ENCODE measurements around the gene HLA-DMB.

The HLA-DMB gene

DNA sequence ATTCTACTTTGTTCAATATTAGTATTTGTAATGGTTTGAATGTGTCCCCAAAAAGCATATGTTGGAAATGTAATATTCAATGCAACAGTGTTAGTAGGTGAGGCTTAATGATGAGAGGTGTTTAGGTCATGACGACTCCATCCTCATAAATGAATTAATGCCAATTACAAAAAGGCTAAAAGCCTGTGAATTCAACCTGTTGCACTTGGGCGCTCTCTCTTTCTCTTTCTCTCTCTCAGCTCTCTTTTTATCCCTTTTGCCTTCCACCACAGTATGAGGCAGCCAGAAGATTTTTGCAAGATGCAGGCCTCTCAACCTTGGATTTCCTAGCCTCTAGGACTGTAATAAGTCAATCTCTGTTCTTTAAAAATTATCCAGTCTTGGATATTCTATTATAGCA is 52.3 kb downstream of the HLA-DMB start:
- no peaks in the 10 kb centered on the region for H3K9me3 ChIP-seq (ENCODE audit: low read length)
- peaks cover 21% of the 10 kb centered on the region for H3K4me1 ChIP-seq (ENCODE audit: insufficient read depth, low read length)
- H3K36me3 ChIP-seq (ENCODE audit: insufficient read depth, low read length) = no peaks in the 10 kb centered on the region
- H3K4me3 ChIP-seq (ENCODE audit: low read depth in 1 of 2, low read length in 2 of 2) = no peak overlapping the region
- no peak overlapping the region for H3K27ac ChIP-seq (ENCODE audit: low read depth, low read length)
- H3K27me3 ChIP-seq (ENCODE audit: control insufficient read depth in 1 of 2, insufficient read depth in 2 of 2, low read length in 2 of 2) = no peaks in the 10 kb centered on the region
- no peak overlapping the region for H3K9ac ChIP-seq (ENCODE audit: low read length)

DNA sequence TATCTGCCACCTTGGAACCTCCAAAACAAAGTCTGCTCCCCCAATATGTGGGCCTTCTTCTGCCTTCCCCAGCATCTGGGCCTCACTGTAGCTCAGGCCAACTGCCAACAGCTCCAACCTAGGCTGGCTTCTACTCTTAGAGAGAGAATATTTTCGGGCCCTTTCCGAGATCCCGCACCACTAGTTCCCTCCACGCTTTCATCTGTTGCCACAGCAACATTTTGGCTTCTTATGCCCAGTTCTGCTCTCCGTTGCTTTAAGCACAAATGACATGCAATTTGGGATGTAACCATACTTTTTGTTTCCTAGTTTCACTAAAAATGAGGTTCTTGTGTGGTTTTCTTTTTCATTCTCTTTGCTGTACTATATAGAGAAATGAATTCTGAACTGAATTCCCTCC is 53.2 kb downstream of the HLA-DMB start:
- no peak overlapping the region for H3K4me3 ChIP-seq (ENCODE audit: low read depth in 1 of 2, low read length in 2 of 2)
- H3K9ac ChIP-seq (ENCODE audit: low read length) = no peak overlapping the region
- H3K36me3 ChIP-seq (ENCODE audit: insufficient read depth, low read length) = no peaks in the 10 kb centered on the region
- peaks cover 21% of the 10 kb centered on the region for H3K4me1 ChIP-seq (ENCODE audit: insufficient read depth, low read length)
- no peak overlapping the region for H3K27ac ChIP-seq (ENCODE audit: low read depth, low read length)
- no peaks in the 10 kb centered on the region for H3K9me3 ChIP-seq (ENCODE audit: low read length)
- no peaks in the 10 kb centered on the region for H3K27me3 ChIP-seq (ENCODE audit: control insufficient read depth in 1 of 2, insufficient read depth in 2 of 2, low read length in 2 of 2)

DNA sequence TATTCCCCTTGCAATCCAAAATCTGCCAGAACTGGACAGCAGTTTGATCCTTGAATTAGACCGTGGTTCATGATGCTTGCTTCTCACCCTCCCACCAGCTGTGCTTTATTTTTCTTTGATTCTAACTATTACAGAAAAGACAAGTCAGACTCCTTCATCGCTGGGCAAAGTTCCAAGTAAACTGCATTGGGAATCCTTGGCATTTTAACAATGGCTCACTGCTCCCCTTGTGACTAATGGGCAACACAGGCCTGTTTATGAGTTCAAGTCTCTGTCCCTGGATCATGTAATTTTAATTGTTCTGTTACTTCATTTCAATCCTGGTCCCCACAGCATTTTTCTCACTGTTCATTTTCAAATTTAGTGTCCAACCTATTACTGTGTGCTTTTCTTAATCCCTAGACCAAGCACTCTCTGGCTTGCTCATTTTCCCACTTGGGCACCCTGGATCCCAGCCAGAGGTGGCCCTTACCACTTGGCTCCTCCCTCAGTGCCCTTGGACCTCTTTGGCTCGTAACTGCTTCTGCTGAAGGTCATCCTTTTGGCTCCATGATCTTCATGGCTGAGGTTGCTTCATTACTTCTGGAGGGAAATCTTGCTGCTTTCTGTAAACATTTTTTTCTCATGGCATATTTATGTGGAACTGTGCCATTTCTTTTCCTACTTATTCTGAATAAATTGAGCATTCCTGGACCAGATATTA is 54.0 kb downstream of the HLA-DMB start:
- no peaks in the 10 kb centered on the region for H3K36me3 ChIP-seq (ENCODE audit: insufficient read depth, low read length)
- no peaks in the 10 kb centered on the region for H3K9me3 ChIP-seq (ENCODE audit: low read length)
- peak overlapping the region; percentile 6 for H3K27ac ChIP-seq (ENCODE audit: low read depth, low read length)
- H3K9ac ChIP-seq (ENCODE audit: low read length) = no peak overlapping the region
- no peak overlapping the region for H3K4me3 ChIP-seq (ENCODE audit: low read depth in 1 of 2, low read length in 2 of 2)
- peaks cover 21% of the 10 kb centered on the region for H3K4me1 ChIP-seq (ENCODE audit: insufficient read depth, low read length)
- no peaks in the 10 kb centered on the region for H3K27me3 ChIP-seq (ENCODE audit: control insufficient read depth in 1 of 2, insufficient read depth in 2 of 2, low read length in 2 of 2)

DNA sequence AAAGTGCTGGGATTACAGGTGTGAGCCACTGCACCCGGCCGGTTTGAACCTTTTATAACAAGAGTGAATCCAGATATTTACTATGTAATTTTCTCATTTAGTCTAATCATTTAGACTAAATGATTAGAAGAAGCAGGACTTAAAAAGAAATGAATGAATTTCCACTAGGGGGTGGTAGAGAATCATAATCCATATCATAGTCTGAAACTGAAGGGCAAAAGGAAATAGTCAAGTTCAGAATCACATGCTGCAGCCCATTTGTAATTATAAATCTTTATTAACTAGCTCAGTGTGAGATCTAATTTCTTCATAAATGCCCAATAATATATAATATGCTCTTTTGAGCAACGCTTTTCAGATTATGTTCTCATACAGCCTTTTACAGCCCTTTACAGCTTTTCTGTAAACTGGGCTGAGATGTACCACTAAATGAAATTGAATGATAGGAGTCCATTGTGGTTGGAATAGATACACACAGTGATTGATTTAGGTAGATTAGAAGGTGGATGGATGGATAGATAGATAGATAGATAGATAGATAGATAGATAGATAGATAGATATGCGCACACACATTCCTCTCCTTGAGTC is 55.0 kb downstream of the HLA-DMB start:
- H3K4me3 ChIP-seq (ENCODE audit: low read depth in 1 of 2, low read length in 2 of 2) = no peak overlapping the region
- H3K27ac ChIP-seq (ENCODE audit: low read depth, low read length) = no peak overlapping the region
- H3K4me1 ChIP-seq (ENCODE audit: insufficient read depth, low read length) = peaks cover 21% of the 10 kb centered on the region
- no peaks in the 10 kb centered on the region for H3K9me3 ChIP-seq (ENCODE audit: low read length)
- no peaks in the 10 kb centered on the region for H3K27me3 ChIP-seq (ENCODE audit: control insufficient read depth in 1 of 2, insufficient read depth in 2 of 2, low read length in 2 of 2)
- no peaks in the 10 kb centered on the region for H3K36me3 ChIP-seq (ENCODE audit: insufficient read depth, low read length)
- H3K9ac ChIP-seq (ENCODE audit: low read length) = no peak overlapping the region

Measured in muscle layer of colon (tissue), 2 donors.